ENCODE results near the gene IER5.

The IER5 gene

DNA sequence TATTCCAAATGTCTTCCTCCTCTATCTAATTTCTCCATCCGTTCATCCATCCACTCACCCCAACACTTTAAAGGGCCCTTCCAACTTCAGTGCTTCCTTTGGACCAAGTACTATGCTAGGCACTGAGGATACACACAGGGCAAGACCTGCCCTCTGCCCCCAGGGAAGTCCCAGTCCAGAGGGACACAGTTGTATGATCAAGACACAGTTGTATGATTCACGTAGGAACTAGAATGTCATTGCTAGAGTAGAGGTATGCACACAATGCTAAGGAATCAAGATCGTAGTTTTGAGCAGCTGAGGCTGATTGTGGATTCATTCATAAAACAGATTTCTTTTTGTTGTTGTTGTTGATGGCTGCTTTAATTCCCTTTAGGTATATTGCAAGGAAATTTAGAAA, 11.6 kb upstream of the IER5 start:
- no peak for DNase-seq (ENCODE audit: low read depth in 2 of 2, low spot score in 1 of 2)

DNA sequence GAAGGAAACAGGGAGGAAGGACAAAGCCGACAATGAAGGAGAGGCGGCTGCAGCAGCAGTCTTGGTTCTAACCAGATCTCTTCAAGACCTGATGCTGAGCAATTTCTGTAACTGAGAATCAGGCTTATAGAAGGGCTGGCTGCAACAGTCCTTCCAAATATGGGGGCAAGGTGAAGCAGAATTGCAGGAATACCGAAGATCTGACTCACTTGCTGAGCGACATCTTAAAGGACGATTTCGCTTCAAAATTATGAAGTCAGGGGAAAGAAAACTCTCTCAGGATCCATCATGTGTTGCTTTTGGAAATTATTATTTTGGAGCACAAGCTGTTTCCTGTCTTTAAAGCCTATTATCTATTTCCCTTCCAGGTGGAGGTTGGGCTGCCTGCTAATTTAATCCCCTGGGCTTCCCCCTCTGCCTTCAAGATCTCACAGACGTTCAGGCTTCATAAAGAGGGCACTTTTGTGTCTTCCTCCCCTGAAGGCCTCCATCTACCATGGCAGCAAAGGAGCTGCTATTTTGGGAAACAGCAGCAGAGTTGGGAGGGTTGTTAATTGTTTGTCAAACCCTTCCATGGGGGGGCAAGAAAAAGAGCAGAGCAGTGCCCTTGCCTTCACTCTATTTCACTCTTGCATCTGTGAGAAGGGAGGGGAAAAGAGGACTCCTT, 10.8 kb upstream of the IER5 start:
- no peak for DNase-seq (ENCODE audit: low read depth in 2 of 2, low spot score in 1 of 2)

DNA sequence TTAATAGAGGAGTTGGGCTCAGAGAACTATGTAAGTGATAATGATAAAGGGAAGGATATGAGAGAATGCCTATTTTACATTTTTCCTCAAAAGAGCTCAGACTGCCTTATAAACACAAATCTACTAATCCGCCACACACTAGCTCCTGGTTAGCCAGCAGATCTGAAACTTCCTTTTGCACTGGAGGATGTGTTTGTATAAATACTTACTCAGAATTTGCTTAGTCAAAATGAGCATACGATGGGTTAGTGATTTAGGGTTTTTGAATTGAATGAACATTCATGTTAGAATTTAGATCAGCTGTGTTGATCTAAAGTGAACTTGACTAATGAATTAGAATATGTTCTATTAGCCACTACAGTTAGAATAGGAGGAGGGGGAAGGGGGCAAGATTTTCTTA, 9.1 kb upstream of the IER5 start:
- DNase-seq (ENCODE audit: low read depth in 2 of 2, low spot score in 1 of 2): no peak

DNA sequence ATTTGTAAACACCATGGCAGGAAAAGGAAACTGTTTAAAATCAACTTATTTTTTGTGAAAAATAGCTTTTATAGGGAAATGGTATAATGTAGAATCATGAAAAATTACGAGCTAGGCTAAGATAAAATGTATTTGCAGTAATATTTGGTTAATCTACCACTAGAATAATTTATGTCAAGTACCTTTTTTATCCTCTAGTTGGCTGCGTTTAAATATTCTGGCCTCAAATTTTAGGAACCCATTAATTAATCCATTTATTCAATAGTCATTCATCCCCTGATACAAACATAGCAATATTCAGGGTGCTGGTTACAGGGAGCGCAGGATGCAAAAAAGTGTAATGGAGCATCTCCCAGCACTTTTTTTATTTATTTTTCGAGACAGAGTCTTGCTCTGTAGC, 8.6 kb upstream of the IER5 start:
- no peak for DNase-seq (ENCODE audit: low read depth in 2 of 2, low spot score in 1 of 2)

DNA sequence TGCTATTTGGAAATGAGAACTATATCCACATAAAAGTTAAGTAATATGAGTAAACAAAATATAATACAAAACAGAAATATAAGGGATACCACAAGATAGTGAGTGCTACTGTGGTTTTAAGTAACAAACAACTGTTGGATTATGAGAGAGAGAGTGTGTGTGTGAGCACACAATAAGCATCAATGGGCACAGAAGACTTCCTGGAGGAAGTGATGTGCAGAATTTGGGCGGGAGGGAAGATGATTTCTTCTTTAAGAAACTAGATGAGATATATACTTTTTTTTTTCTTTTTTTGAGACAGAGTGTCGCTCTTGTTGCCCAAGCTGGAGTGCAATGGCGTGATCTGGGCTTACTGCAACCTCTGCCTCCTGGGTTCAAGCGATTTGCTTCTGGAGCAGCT, 7.9 kb upstream of the IER5 start:
- DNase-seq (ENCODE audit: low read depth in 2 of 2, low spot score in 1 of 2): no peak

DNA sequence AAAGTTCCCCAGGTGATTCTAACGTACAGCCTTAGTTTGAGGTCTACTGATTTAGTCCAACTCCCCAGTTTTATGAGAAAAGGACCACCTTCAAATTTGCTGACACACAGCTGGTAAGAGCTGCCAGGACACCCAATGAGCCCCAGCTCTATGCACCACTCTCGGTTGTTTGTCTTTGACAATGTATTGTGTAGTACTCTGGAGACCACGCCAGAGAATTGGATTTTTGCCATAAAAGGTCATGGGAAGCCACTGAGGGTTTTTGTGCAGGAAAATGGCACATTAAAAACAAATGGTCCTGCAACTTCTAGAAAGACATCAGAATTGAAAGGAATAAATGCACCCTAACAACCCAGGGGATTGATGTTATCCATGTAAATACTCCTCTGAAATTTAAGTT, 7.1 kb upstream of the IER5 start:
- no peak for DNase-seq (ENCODE audit: low read depth in 2 of 2, low spot score in 1 of 2)

DNA sequence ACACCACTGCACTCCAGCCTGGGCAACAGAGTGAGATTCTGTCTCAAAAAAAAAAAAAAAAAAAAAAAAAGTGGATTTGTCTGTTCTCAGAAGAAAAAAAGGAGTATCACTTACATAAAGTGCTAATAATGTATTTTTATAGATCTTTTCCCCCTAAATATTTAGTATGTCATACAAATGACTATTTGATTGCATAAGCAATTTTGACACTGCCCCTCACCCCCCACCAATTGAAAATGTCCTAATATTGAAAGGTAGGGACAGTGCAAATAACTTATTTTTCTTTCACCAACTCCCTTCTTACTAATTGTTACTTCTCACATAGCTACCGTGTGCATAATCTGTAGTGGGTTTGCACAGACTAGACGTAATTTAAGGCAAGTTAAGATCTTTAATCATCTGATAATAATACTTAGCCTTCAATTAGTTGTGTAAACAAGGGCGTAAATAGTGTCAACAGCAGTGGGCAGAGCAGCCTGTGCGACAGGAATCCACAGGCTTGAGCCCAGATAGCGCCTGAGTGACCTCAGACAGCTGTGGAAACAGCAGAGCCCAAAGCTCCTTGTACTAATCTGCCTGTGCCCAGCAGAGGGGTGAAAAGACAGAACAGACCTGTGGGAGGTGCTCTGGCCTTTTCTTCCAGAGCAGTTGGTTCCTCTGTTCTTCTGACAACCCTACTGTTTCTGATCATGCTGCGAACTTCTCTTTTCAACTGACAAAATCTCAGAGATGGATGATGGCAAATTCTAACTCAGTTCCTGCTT, 4.5 kb upstream of the IER5 start:
- no peak for DNase-seq (ENCODE audit: low read depth in 2 of 2, low spot score in 1 of 2)

DNA sequence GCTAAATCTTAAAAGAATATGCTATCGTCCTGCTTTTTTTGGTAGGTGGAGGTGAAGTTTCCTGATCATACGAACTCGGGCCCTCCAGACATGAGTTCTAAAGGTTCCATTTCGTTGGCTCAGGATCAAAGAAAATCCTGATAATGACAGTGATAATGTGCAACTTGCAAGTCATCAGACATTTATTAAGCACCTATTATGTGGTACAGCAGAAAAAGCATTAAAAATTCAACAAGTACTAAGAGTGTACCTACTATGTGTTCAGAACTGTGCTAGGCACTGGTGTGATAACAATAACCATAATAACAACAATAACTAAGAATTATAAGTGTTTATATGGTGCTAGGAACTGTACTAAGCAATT, 3.9 kb upstream of the IER5 start:
- no peak for DNase-seq (ENCODE audit: low read depth in 2 of 2, low spot score in 1 of 2)

DNA sequence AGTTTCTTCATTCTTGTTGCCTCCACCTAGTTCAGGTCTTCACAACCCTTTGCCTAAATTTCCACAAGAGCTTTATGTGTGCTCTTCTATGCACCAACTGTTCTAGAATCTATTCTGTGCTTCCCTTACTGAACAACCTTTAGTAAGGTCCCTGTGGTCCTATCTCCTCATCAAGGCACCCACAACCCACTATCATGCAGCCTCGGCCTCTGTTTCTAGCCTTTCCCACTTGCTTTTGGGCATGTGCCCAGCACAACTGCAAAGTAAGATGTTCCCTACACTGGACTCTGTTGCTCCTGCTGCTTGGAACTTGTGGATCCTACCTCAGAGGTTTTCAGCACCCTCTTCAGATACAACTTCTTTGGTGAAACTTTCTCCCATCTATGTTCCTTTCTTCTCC, 2.4 kb upstream of the IER5 start:
- DNase-seq (ENCODE audit: low read depth in 2 of 2, low spot score in 1 of 2): no peak

DNA sequence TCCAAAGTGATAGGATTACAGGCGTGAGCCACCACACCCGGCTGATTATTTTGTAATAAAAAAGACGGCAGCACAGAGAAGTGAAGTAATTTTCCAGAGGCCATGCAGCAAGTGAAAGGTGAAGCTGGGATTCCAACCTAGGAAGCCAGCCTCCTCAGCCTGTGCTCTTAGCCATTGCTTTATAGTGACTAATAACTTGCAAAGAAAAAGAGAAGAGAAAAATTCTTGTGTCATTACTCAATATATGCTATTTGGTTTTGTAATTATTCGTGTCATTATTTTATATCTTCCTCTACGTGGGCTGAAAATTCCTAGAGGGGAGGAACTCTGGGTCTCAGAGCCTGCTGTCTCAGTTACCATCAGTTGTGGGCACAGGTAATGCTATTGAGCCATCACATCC, 1.6 kb upstream of the IER5 start:
- DNase-seq (ENCODE audit: low read depth in 2 of 2, low spot score in 1 of 2): no peak

DNA sequence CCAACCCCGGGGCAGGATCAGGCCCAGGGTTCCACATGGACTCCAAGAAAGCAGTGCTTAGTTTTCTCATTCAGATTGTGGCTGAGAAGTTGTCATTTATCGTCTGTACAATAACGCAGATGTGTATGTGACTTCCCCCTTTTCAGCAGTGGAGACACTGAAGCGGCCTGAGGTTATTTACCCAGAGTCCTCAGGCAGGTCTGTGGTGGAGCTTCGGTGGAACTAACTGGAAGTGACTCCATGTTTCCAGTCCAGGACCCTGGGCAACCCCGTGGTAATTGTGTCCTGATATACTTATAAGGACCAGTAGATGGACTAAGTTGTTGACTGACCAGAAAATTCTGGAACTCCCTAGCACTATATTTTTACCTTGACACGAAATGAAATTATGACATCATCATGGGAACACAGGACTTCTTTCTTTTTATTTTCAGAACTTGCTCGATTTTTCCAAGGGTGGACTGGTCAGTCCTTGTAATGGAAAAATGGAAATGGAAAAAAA, 1.0 kb upstream of the IER5 start:
- no peak for DNase-seq (ENCODE audit: low read depth in 2 of 2, low spot score in 1 of 2)

DNA sequence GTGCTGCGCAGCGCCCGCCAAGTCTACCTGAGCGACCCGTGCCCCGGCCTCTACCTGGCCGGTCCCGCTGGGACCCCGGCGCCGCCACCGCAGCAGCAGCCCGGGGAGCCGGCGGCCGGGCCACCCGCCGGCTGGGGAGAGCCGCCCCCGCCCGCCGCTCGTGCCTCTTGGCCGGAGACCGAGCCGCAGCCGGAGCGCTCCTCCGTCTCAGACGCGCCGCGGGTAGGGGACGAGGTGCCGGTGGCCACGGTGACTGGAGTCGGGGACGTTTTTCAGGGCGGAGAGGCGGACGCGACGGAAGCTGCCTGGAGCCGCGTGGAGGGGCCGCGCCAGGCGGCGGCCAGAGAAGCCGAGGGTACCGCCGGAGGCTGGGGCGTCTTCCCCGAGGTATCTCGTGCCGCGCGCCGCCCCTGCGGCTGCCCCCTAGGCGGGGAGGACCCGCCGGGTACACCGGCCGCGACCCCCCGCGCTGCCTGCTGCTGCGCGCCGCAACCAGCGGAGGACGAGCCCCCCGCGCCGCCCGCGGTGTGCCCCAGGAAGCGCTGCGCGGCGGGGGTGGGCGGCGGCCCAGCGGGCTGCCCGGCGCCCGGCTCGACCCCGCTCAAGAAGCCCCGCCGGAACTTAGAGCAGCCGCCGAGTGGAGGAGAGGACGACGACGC, 646 bp downstream of the IER5 start:
- no peak for DNase-seq (ENCODE audit: low read depth in 2 of 2, low spot score in 1 of 2)

DNA sequence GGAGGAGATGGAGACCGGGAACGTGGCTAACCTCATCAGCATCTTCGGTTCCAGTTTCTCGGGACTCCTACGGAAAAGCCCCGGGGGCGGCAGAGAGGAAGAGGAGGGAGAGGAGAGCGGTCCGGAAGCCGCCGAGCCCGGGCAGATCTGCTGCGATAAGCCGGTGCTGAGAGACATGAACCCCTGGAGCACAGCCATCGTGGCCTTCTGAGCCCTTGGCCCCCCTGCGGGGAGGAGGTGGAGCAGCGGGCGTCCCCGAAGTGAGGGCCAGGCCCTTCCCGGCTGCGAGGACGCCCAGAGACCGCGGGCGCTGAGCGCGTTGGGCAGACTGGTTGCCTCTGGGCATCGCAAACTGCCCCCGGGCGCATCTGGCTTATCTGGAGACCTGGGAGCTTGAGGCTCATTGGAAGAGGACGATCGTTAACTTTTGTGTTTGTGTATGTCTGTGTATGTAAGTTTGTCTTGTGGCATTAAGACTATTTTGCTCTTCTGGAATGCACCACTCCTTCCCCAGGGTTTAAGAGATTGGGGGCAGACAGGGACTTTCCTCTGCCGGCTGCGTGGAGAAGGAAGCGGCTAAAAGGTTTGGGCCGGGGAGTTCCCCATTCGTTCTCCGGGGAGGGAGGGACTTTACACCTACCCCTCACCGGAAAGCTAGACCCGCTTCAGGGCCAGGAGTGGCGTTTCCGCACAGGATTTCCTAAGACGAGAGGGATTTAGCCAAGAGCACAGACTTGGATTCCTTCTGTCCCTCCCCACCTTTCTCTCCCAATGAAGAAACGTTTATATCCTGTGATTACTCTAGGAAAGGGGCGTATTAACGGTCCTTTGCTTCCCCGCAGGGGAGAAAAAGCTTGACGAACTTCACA, 1.4 kb downstream of the IER5 start:
- peak; percentile 54 to 64 for DNase-seq (ENCODE audit: low read depth in 2 of 2, low spot score in 1 of 2)

DNA sequence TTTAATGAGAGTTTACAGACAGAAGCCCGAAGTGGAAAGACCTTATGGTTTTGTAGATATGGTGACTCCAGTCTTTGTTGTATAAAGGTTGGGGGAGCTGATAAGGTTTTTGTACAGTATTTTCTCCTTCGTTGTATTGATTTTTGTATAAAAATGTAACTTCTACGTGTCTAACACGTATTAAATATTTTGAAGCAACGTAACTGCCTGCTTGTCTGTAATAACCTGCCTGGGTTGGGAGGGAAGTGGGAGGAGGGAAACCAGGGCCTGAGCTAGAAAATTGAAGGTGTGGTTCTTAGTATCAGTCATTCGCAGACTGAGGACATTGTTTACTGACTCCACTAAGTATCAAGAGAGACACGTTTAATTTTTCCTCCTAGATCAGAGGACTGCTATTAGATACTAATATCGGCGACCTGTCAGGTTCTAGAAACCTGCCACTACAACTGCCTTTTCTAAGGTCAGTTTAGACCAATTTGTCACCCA, 2.2 kb downstream of the IER5 start:
- DNase-seq (ENCODE audit: low read depth in 2 of 2, low spot score in 1 of 2): no peak

DNA sequence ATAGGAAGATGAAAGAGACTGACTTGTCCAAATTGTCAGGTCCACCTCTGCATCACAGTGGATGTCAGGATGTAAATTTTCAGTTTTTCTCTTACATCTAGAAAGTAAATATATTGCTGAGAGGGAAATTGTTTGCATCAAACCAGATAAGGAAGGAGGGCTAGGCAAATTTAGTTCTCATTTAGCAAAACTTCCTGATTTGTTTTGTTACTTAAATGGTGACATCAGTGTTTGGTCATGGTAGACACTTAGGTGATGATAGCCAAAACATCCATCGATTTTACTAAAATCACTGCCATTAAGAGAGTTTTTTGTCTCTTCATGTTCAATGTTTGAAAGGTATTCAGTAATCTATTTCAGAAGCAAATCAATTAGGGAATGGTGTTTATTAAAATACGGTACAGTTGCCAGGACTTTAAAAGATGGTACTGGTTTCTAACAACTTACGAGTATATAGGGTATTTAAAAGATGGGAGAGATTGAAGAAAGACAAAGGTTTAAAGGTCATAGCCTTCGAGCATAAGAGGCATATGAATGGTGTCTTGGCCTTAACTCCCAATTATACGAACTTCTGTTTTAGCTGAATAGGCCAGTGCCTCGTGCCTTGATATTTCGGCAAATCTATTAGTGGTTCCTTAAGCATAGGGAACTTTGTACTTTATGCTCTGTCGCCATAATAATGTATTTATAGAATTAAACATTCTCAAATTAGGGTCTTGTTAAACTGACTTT, 3.0 kb downstream of the IER5 start:
- DNase-seq (ENCODE audit: low read depth in 2 of 2, low spot score in 1 of 2): no peak

DNA sequence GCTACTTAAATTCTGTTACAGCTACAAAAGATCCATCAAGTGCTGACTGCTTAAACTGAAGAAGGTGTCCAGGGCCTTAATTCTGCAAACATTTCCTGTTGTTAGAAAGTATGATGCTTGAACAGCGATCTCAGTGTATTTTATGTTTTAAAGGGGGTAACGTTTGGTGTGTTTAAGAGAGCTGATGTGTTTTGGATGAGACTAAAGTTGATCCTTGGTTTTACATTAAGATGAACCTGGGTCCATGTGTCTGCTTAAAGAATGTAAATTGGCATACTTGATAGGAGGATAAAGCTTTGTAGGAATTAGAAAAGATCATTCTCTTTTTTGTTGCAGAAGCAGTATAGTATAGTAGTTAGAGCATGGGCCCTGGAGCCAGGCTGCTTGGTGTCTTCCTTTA, 3.6 kb downstream of the IER5 start:
- DNase-seq (ENCODE audit: low read depth in 2 of 2, low spot score in 1 of 2): no peak

DNA sequence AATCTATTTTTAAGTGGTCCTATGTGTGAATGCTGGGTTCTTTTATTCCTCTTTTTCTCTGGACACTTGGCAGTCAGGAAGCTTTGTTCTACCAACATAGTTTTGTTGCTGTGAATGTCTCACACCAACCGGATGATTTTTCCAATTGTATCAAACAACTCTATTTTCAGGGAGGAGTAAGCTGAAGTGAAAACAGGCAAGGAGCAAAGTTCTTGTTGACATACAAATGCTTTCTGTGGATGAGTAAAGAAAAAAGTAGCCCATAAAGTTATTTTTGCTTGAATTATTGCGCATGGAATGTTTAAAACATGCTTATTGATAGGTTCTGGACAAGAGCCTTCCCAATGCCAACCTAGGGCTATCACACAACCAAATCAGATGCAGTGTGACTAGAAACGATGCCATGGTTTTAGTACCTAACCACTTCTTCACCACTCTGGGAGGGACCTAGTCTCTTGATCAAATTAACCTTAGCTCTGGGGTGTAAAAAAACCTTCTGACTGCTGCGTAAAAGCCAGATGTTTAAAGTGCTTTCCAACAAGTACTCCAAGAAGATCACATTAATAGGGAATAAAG, 4.5 kb downstream of the IER5 start:
- no peak for DNase-seq (ENCODE audit: low read depth in 2 of 2, low spot score in 1 of 2)

DNA sequence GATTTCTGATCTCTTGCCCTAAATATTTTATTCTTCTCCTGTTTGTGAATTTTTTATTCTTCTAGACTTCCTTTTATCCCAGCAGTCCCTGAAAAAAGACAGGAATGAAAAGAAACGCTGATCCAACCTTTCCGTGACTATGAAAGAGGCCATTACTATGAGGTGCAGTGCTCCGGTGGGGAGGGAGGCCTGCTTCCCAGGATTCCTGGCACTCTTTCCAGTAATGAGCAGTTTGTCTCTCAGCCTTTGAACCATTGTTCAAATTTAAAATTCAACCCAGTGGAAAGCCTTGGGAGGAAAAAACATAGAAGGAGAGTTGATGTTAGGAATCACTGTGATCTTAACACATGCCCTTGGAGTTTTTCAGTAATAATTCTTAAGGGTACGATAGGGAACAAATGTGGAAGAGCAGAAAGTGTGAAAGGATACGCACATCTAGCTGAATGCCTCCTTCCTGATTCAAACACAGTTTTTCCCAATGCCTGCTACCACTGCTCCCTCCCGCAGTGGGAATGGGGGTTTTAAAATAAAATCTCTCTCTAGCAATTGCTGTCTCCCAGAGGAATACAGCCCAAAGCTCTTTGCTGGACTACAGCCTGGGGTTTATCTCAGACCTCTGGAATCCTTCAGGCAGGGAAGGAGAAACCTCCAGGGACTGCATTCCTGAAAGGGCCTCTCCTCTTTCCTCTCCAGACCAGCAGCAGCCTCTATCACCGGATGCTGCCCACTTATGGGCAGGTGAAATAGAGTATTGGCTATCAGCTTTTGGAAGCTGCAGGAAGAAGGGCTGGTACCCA, 6.1 kb downstream of the IER5 start:
- no peak for DNase-seq (ENCODE audit: low read depth in 2 of 2, low spot score in 1 of 2)

DNA sequence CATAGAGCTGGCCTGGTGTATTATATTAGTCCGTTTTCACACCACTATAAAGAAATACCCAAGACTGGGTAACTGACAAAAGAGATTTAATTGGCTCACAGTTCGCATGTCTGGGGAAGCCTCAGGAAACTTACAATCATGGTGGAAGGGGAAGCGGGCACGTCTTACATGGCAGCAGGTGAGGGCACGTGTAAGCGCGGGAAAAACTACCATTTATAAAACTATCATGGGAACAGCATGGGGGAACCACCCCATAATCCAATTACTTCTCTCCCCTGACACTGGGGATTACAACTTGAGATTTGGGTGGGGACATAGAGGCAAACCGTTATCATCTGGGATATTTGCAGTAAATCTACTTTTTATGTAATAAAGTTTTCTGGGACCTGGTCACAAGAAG, 6.8 kb downstream of the IER5 start:
- DNase-seq (ENCODE audit: low read depth in 2 of 2, low spot score in 1 of 2): no peak
